Astrocyte (in vitro differentiated cells and primary cell): ENCODE measurements around the gene TNFRSF4. TPM values are rescaled to one million over a fixed set of nuclear protein-coding genes. Genes with fewer than 3 reads are reported as not detected.

Source experiments
- DNase-seq: peaks from one replicate; pipeline ENCODE4 v3.0.0-alpha.2; 2010; ENCODE audit warnings: low read depth
- FAIRE-seq: peaks from 2 replicates; lab custom pipeline; 2011; peaks lifted over from hg19 to GRCh38; lab: Jason Lieb, UNC
- H2AFZ ChIP-seq: 2 replicates; pipeline ENCODE4 v1.6.0; 2012; ENCODE audit warnings: low read depth, low read length, inconsistent platforms
- H3K27ac ChIP-seq: 2 replicates; pipeline ENCODE4 v1.5.1; 2011; ENCODE audit warnings: low read depth, low read length, inconsistent platforms
- H3K27me3 ChIP-seq: 2 replicates; pipeline ENCODE4 v1.6.0; 2011; ENCODE audit warnings: low read length, inconsistent platforms; ENCODE audit not compliant: insufficient read depth
- H3K36me3 ChIP-seq: 2 replicates; pipeline ENCODE4 v1.5.1; 2011; ENCODE audit warnings: low read length, inconsistent platforms; ENCODE audit not compliant: insufficient read depth
- H3K4me1 ChIP-seq: 2 replicates; pipeline ENCODE4 v1.5.1; 2011; ENCODE audit warnings: low read length, inconsistent platforms; ENCODE audit not compliant: insufficient read depth
- H3K4me2 ChIP-seq: 2 replicates; pipeline ENCODE4 v1.6.0; 2012; ENCODE audit warnings: low read length, inconsistent platforms
- H3K4me3 ChIP-seq: 2 replicates; pipeline ENCODE4 v1.5.1; 2011; ENCODE audit warnings: low read depth, mild to moderate bottlenecking, low read length, inconsistent platforms; ENCODE audit not compliant: insufficient read depth
- H3K79me2 ChIP-seq: 2 replicates; pipeline ENCODE4 v1.6.0; 2012; ENCODE audit warnings: mild to moderate bottlenecking, low read length, inconsistent platforms; ENCODE audit not compliant: insufficient read depth
- H3K9ac ChIP-seq: 2 replicates; pipeline ENCODE4 v1.6.0; 2012; ENCODE audit warnings: mild to moderate bottlenecking, low read length, inconsistent platforms
- H3K9me3 ChIP-seq: 2 replicates; pipeline ENCODE4 v1.5.1; 2012; ENCODE audit warnings: low read depth, mild to moderate bottlenecking, low read length, inconsistent platforms; ENCODE audit not compliant: insufficient read depth
- H4K20me1 ChIP-seq: 2 replicates; pipeline ENCODE4 v1.6.0; 2012; ENCODE audit warnings: low read length, inconsistent platforms; ENCODE audit not compliant: insufficient read depth
- H3K27ac Mint-ChIP-seq: one replicate; pipeline ENCODE4 v1.8.0; 2021; ENCODE audit warnings: mild to moderate bottlenecking, mixed read lengths; ENCODE audit not compliant: unreplicated experiment
- H3K27me3 Mint-ChIP-seq: one replicate; pipeline ENCODE4 v1.8.0; 2021; ENCODE audit warnings: low read depth, mixed read lengths; ENCODE audit not compliant: unreplicated experiment
- H3K36me3 Mint-ChIP-seq: one replicate; pipeline ENCODE4 v1.8.0; 2021; ENCODE audit warnings: low read depth, mixed read lengths; ENCODE audit not compliant: unreplicated experiment
- H3K4me1 Mint-ChIP-seq: one replicate; pipeline ENCODE4 v1.8.0; 2021; ENCODE audit warnings: low read depth, mixed read lengths; ENCODE audit not compliant: unreplicated experiment
- H3K4me3 Mint-ChIP-seq: one replicate; pipeline ENCODE4 v1.8.0; 2021; ENCODE audit warnings: mild to moderate bottlenecking, moderate library complexity, mixed read lengths; ENCODE audit not compliant: unreplicated experiment
- H3K9me3 Mint-ChIP-seq: one replicate; pipeline ENCODE4 v1.8.0; 2021; ENCODE audit warnings: mild to moderate bottlenecking, mixed read lengths; ENCODE audit not compliant: unreplicated experiment
- EZH2 ChIP-seq: IDR thresholded peaks from 2 replicates; pipeline ENCODE4 v1.6.1; 2012; ENCODE audit warnings: mild to moderate bottlenecking, low read length, inconsistent platforms; ENCODE audit not compliant: insufficient read depth
- total RNA-seq: library from RNA; stranded (reverse); gene quantifications from 2 replicates; pipeline ENCODE4 v1.2.1, GENCODE V29; 2021
- TF ChIP-seq, protein P1 (sequence below): IDR thresholded peaks from 2 replicates; pipeline ENCODE4 v1.5.1; 2011; ENCODE audit warnings: low read depth, mild to moderate bottlenecking, inconsistent platforms, low read length, moderate library complexity; ENCODE audit not compliant: insufficient read depth

TNFRSF4 gene
- total RNA-seq, 1 donor from 2014 or later = 0.41 TPM

GRCh38 chr1:1235016-1235744 lies 21.2 kb upstream of the TNFRSF4 start:
- FAIRE-seq (no peak), DNase-seq (no peak)
- H3K27ac Mint-ChIP-seq = no peak overlapping the region
- no peak overlapping the region for H2AFZ ChIP-seq
- TF ChIP-seq, protein P1, sequence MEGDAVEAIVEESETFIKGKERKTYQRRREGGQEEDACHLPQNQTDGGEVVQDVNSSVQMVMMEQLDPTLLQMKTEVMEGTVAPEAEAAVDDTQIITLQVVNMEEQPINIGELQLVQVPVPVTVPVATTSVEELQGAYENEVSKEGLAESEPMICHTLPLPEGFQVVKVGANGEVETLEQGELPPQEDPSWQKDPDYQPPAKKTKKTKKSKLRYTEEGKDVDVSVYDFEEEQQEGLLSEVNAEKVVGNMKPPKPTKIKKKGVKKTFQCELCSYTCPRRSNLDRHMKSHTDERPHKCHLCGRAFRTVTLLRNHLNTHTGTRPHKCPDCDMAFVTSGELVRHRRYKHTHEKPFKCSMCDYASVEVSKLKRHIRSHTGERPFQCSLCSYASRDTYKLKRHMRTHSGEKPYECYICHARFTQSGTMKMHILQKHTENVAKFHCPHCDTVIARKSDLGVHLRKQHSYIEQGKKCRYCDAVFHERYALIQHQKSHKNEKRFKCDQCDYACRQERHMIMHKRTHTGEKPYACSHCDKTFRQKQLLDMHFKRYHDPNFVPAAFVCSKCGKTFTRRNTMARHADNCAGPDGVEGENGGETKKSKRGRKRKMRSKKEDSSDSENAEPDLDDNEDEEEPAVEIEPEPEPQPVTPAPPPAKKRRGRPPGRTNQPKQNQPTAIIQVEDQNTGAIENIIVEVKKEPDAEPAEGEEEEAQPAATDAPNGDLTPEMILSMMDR = no peak
- TF ChIP-seq EZH2 = no peak
- no peak overlapping the region for H3K4me2 ChIP-seq
- peak overlapping the region; percentile 8 for H3K4me3 Mint-ChIP-seq
- H3K27me3 Mint-ChIP-seq = no peaks in the 10 kb centered on the region
- H3K36me3 ChIP-seq = no peaks in the 10 kb centered on the region
- H3K9ac ChIP-seq = no peak overlapping the region
- H3K79me2 ChIP-seq = peaks cover 42% of the 10 kb centered on the region
- H3K4me1 ChIP-seq = peaks cover 8% of the 10 kb centered on the region
- H3K36me3 Mint-ChIP-seq = peaks cover 3% of the 10 kb centered on the region
- peaks cover 9% of the 10 kb centered on the region for H3K9me3 ChIP-seq
- peaks cover 2% of the 10 kb centered on the region for H3K9me3 Mint-ChIP-seq
- H3K4me1 Mint-ChIP-seq = peaks cover 8% of the 10 kb centered on the region
- H4K20me1 ChIP-seq = peaks cover 24% of the 10 kb centered on the region
- no peak overlapping the region for H3K27ac ChIP-seq
- H3K27me3 ChIP-seq = no peaks in the 10 kb centered on the region
- no peak overlapping the region for H3K4me3 ChIP-seq

GRCh38 chr1:1234180-1234808 lies 20.3 kb upstream of the TNFRSF4 start:
- Mint-ChIP-seq H3K27ac (no peak overlapping the region), H3K9me3 (peaks cover 2% of the 10 kb centered on the region), H3K27me3 (no peaks in the 10 kb centered on the region), H3K36me3 (peaks cover 8% of the 10 kb centered on the region), H3K4me3 (peak overlapping the region; percentile 69), H3K4me1 (peaks cover 13% of the 10 kb centered on the region)
- no peak overlapping the region for H3K9ac ChIP-seq
- H3K4me2 ChIP-seq = peak overlapping the region; percentile 77
- H3K27ac ChIP-seq = no peak overlapping the region
- no peak overlapping the region for H2AFZ ChIP-seq
- no peak for TF ChIP-seq EZH2
- TF ChIP-seq, protein P1 = no peak
- peaks cover 51% of the 10 kb centered on the region for H3K79me2 ChIP-seq
- H3K27me3 ChIP-seq = no peaks in the 10 kb centered on the region
- DNase-seq = no peak
- peaks cover 14% of the 10 kb centered on the region for H3K4me1 ChIP-seq
- FAIRE-seq = no peak
- H4K20me1 ChIP-seq = peaks cover 33% of the 10 kb centered on the region
- no peaks in the 10 kb centered on the region for H3K36me3 ChIP-seq
- no peak overlapping the region for H3K4me3 ChIP-seq
- peaks cover 9% of the 10 kb centered on the region for H3K9me3 ChIP-seq

GRCh38 chr1:1233567-1233892 lies 19.6 kb upstream of the TNFRSF4 start:
- H3K27me3 ChIP-seq = no peaks in the 10 kb centered on the region
- FAIRE-seq = no peak
- no peak for DNase-seq
- H3K36me3 Mint-ChIP-seq = peaks cover 8% of the 10 kb centered on the region
- H3K4me3 Mint-ChIP-seq = peak overlapping the region; percentile 69
- peaks cover 13% of the 10 kb centered on the region for H3K4me1 Mint-ChIP-seq
- peak overlapping the region; percentile 77 for H3K4me2 ChIP-seq
- H3K36me3 ChIP-seq = no peaks in the 10 kb centered on the region
- H3K27ac Mint-ChIP-seq = no peak overlapping the region
- TF ChIP-seq EZH2 = no peak
- TF ChIP-seq, protein P1 = no peak
- peaks cover 58% of the 10 kb centered on the region for H3K79me2 ChIP-seq
- peaks cover 14% of the 10 kb centered on the region for H3K4me1 ChIP-seq
- H3K9me3 Mint-ChIP-seq = peaks cover 2% of the 10 kb centered on the region
- H3K9me3 ChIP-seq = peaks cover 9% of the 10 kb centered on the region
- H4K20me1 ChIP-seq = peaks cover 40% of the 10 kb centered on the region
- no peak overlapping the region for H3K27ac ChIP-seq
- H3K9ac ChIP-seq = no peak overlapping the region
- H3K4me3 ChIP-seq = no peak overlapping the region
- no peaks in the 10 kb centered on the region for H3K27me3 Mint-ChIP-seq
- H2AFZ ChIP-seq = no peak overlapping the region
